GM19351 (cell line): ENCODE data around the gene LYSMD3.

Experiments
- ATAC-seq: cut with Tn5 transposase; IDR thresholded peaks from one replicate; pipeline ENCODE4 v1.9.1; 2021; ENCODE audit warnings: mild to moderate bottlenecking, moderate library complexity; ENCODE audit not compliant: unreplicated experiment

LYSMD3 gene

DNA sequence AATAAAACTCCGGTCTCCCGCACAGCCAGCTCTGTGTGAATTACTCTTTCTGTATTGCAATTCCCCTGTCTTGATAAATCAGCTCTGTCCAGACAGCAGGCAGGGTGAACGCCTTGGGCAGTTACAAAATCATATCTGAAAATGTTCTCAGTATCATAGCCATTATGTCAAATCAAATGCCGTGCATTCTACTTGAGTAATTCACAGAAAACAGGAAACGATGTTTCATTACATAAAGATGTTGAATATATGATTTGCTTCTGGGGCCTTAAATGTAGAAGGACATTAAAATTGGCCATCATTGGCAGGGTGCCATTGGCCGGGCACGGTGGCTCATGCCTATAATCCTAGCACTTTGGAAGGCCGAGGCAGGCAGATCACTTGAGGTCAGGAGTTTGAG is 46.2 kb downstream of the LYSMD3 start:
- no peak for ATAC-seq

DNA sequence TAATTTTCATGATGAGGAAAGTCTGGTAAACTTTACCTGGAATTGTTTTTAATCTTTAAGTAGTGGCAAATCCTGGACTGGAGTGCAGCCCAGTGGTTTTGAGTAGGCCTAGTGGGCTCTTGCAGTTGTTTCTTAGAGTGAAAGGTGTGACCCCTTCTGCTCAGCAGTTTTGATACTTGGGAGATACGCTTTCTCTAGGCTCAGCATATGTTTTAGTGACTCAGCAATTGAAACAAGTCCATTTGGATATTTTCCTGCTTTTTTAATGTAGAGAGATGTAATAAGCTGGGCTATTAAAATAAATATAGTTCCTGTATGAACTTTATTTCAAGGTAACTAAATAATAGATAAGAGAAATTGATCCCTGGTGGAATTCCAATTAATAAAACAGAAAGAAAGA is 48.7 kb downstream of the LYSMD3 start:
- no peak for ATAC-seq

DNA sequence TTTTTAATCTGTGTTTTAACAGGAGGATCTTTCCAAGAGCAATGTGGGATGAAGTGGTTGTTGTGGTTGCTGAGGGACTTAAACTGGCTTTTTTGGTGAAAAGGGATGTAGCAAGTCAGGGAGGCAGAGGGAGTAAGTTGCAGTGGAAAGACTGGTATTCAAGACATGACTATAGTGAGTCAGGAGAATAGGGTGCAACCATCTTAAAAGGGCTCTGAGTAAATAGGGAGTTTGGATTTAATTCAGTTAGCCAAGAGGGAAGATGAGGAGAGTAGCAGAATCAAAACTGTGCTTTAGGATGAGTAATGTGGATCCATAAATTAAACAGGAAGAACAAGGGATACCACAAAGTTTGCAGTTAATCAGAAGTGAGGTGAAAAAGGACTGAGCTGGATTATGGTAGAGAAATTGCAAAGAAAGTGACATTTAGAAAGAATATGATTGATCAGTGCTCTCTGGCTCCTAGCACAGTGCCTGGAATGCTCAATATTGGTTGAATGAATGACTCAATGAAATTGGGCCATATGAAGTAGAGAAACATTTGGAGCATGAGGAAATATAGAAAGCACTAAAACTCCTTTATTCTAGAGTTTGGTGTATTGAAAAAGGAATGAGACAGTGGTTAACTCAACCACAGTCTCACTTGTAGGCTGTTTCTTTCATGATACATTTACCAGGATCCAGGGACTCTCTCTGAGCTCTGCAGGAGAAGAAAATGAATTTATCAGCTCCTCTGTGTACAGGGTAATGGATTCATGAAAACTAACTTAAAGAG is 49.6 kb downstream of the LYSMD3 start:
- ATAC-seq, result no peak

GRCh38 chr5:90477621-90478215 is 51.7 kb downstream of the LYSMD3 start:
- ATAC-seq, result no peak

DNA sequence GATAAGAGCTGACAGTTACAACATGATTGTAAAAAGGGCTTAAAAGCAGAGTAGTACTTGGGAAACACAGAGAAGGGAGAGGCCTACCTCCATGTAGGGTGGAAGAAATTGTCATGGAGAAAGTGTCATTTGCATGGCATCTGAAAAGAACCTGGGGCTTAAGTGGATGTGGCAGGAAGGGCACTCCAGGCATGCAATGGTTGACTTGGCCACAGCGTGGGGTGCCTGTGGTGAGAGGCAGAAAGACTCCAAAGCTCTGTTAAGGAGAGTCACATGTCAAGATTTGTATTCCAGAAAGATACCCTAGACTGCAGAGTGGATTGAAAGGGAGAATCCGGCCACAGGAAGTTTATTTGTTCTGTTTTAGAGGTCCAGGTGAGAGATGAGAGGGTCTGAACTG is 52.3 kb downstream of the LYSMD3 start:
- ATAC-seq, result no peak

DNA sequence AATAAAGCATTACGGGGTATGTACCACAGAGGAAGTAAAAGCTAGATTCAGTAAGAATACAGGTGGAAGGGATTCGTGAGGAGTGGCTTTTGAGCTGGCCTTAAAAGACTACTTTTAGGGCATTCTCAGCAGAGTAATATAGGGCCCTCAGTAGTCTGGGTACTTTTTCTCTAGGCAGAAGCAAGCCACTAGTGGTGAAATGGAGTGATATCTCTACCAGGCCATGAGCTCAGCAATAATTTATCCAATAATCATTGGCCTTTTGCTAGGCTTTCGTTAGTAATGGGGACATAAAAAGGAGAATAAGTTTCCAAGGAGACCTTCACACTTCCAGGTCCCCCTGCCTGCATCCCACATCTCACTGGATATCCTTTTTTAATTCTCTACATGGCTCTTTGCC is 53.0 kb downstream of the LYSMD3 start:
- no peak for ATAC-seq

GRCh38 chr5:90475436-90475980 is 53.9 kb downstream of the LYSMD3 start:
- ATAC-seq, result no peak

GRCh38 chr5:90474235-90475107 is 54.9 kb downstream of the LYSMD3 start, which contains the start of the genes MBLAC2 and POLR3G:
Gene MBLAC2 (minus strand): TSS chr5:90474771. CDS start chr5:90474292, 479 bp downstream.
Gene POLR3G (plus strand): TSS chr5:90474864. CDS start chr5:90485568, 10,704 bp downstream.
- peak; percentile 76 for ATAC-seq

- ATAC-seq, result peak; percentile 19
Observed at GRCh38 chr5:90473396-90474234, 55.8 kb downstream of the LYSMD3 start.

- ATAC-seq, result no peak
Observed at GRCh38 chr5:90472783-90473395, 56.5 kb downstream of the LYSMD3 start.
